B cell (primary cell): ENCODE data around the gene NUCB2. TPM values are rescaled to one million over a fixed set of nuclear protein-coding genes. Genes with fewer than 3 reads are reported as not detected.
"Not testable (repeated sequence)": the region's sequence is repeated elsewhere in the genome, so short reads cannot be mapped to it uniquely, and the experiment has no call there.

Source experiments
- ATAC-seq: fragments of 200-7000 bp; cut with Tn5 transposase; one replicate; pipeline ENCODE4 v1.10.0; 2021; ENCODE audit warnings: low read depth, mild to moderate bottlenecking, moderate number of reproducible peaks, moderate library complexity
- CTCF ChIA-PET: fragments of 350-600 bp; sonication (Branson Sonifier 250); formaldehyde crosslinking; loops from one replicate; lab custom pipeline; 2021; ENCODE audit warnings: antibody characterized with exemption, inconsistent platforms; lab: Charles Lee
- POLR2A ChIA-PET: fragments of 350-600 bp; sonication (Branson Sonifier 250); formaldehyde crosslinking; loops from one replicate; lab custom pipeline; 2021; ENCODE audit warnings: antibody characterized with exemption; lab: Charles Lee
- DNase-seq: peaks from one replicate; pipeline ENCODE4 v3.0.0; 2013
- H2AFZ ChIP-seq: 2 replicates; pipeline ENCODE4 v1.6.1; 2012; ENCODE audit warnings: mild to moderate bottlenecking, low read depth, low read length; ENCODE audit not compliant: insufficient read depth, poor library complexity, severe bottlenecking
- H3K27ac ChIP-seq, 2 donors: 1 replicate in 1 of 2; 2 replicates in 1 of 2; pipeline ENCODE4 v1.5.1; 2012 to 2013; ENCODE audit warnings: low read length in 2 of 2, mild to moderate bottlenecking in 2 of 2, moderate library complexity in 1 of 2
- H3K27me3 ChIP-seq, 4 experiments: fragments of 200-600 bp in 1 of 4; sonication (generic) in 1 of 4; replicated peaks in 1 of 4; 1 replicate in 2 of 4; 2 replicates in 2 of 4; pipeline versions ENCODE4 v1.6.1 to v1.7.0; 2013 to 2016; ENCODE audit warnings: low read length in 3 of 4, mild to moderate bottlenecking in 2 of 4, mixed read lengths in 1 of 4, moderate library complexity in 1 of 4; ENCODE audit not compliant: insufficient read depth in 4 of 4, control insufficient read depth in 3 of 4; ENCODE audit errors: control extremely low read depth in 1 of 4
- H3K36me3 ChIP-seq, 2 experiments: replicated peaks in 1 of 2; 1 replicate in 1 of 2; 2 replicates in 1 of 2; pipeline versions ENCODE4 v1.6.1 to v1.7.1; 2013; ENCODE audit warnings: low read length in 1 of 2; ENCODE audit not compliant: insufficient read depth in 2 of 2, control insufficient read depth in 1 of 2; ENCODE audit errors: control extremely low read depth in 1 of 2, extremely low read depth in 1 of 2
- H3K4me1 ChIP-seq, 2 donors: fragments of 200-600 bp in 1 of 2; sonication (generic) in 1 of 2; 1 replicate in 1 of 2; 2 replicates in 1 of 2; pipeline versions ENCODE4 v1.5.1 to v1.6.1; 2013 to 2017; ENCODE audit warnings: low read length in 2 of 2; ENCODE audit not compliant: control insufficient read depth in 2 of 2, insufficient read depth in 2 of 2
- H3K4me2 ChIP-seq: replicated peaks from 2 replicates; pipeline ENCODE3; 2012; ENCODE audit warnings: mild to moderate bottlenecking, low read depth, low read length; ENCODE audit not compliant: poor library complexity, severe bottlenecking
- H3K4me3 ChIP-seq, 5 experiments: fragments of 200-600 bp in 1 of 5; sonication (generic) in 1 of 5; 1 replicate in 3 of 5; 2 replicates in 2 of 5; pipeline versions ENCODE4 v1.5.1 to v1.7.0; 2011 to 2016; ENCODE audit warnings: low read length in 4 of 5, mild to moderate bottlenecking in 4 of 5, low read depth in 2 of 5, control low read depth in 1 of 5, moderate library complexity in 1 of 5; ENCODE audit not compliant: insufficient read depth in 1 of 5; ENCODE audit errors: control extremely low read depth in 1 of 5, extremely low read depth in 1 of 5
- H3K79me2 ChIP-seq: fragments of 200-600 bp; sonication (generic); one replicate; pipeline ENCODE4 v1.6.0; 2016; ENCODE audit warnings: low read length; ENCODE audit not compliant: control insufficient read depth, insufficient read depth
- H3K9ac ChIP-seq: fragments of 200-600 bp; sonication (generic); 2 replicates; pipeline ENCODE4 v1.6.1; 2017; ENCODE audit warnings: mild to moderate bottlenecking, low read length, moderate library complexity
- H3K9me3 ChIP-seq, 3 donors: one replicate each; pipeline versions ENCODE4 v1.6.1 to v1.7.1; 2013; ENCODE audit warnings: low read length in 2 of 3; ENCODE audit not compliant: control insufficient read depth in 2 of 3, insufficient read depth in 1 of 3; ENCODE audit errors: control extremely low read depth in 1 of 3
- H4K20me1 ChIP-seq: 2 replicates; pipeline ENCODE4 v1.6.0; 2012; ENCODE audit warnings: mild to moderate bottlenecking, low read length; ENCODE audit not compliant: insufficient read depth, control insufficient read depth, poor library complexity, severe bottlenecking
- H3K27ac Mint-ChIP-seq: one replicate; pipeline ENCODE4 v1.8.0; 2021; ENCODE audit warnings: mixed read lengths
- H3K27me3 Mint-ChIP-seq: one replicate; pipeline ENCODE4 v1.8.0; 2021; ENCODE audit warnings: mixed read lengths
- H3K4me1 Mint-ChIP-seq: one replicate; pipeline ENCODE4 v1.8.0; 2021; ENCODE audit warnings: mixed read lengths
- H3K4me3 Mint-ChIP-seq: one replicate; pipeline ENCODE4 v1.8.0; 2021; ENCODE audit warnings: mixed read lengths
- H3K9me3 Mint-ChIP-seq: one replicate; pipeline ENCODE4 v1.8.0; 2022; ENCODE audit warnings: mixed read lengths; ENCODE audit not compliant: insufficient read depth
- EZH2 ChIP-seq: IDR thresholded peaks from 2 replicates; pipeline ENCODE4 v1.6.1; 2012; ENCODE audit warnings: borderline replicate concordance, low read depth, mild to moderate bottlenecking, moderate library complexity, low read length; ENCODE audit not compliant: insufficient read depth, poor library complexity, severe bottlenecking
- WGBS: methylation state at CpG from one replicate; pipeline ENCODE4 v1.1.5; 2013; ENCODE audit warnings: missing lambda C conversion rate; ENCODE audit not compliant: insufficient coverage; 5-methylcytosine and 5-hydroxymethylcytosine counted together
- intact Hi-C: fragments of 100-400 bp; cut with micrococcal nuclease; formaldehyde crosslinking; loops from one replicate; pipeline ENCODE4 v1.10.0; 2022
- polyA minus RNA-seq: library from RNA; depleted of rRNA, polyadenylated mRNA; stranded (reverse); fragments of >200 nt; gene quantifications from 2 replicates; pipeline ENCODE4 v1.2.3, GENCODE V29; 2012
- polyA plus RNA-seq: library from polyadenylated mRNA; depleted of rRNA; stranded (reverse); fragments of >200 nt; gene quantifications from 2 replicates; pipeline ENCODE4 v1.2.3, GENCODE V29; 2012
- total RNA-seq, 2 donors: library from RNA; stranded (reverse); fragments of 120-200 nt in 1 of 2; gene quantifications; 1 replicate in 1 of 2; 2 replicates in 1 of 2; pipeline versions ENCODE4 v1.2.3 to v1.2.4, GENCODE V29; 2013 to 2022
- TF ChIP-seq, protein P1 (sequence below): fragments of 200-600 bp; IDR thresholded peaks from one replicate; pipeline ENCODE4 v1.8.0; 2022; ENCODE audit warnings: antibody characterized with exemption, mild to moderate bottlenecking

The NUCB2 gene
- total RNA-seq: 6.8 and 10.5 TPM in 2 replicates
- 18.9 TPM for total RNA-seq (2013)
- 1.8 and 6.3 TPM in 2 replicates for polyA plus RNA-seq
- 6.3 and 11.7 TPM in 2 replicates for polyA minus RNA-seq

DNA sequence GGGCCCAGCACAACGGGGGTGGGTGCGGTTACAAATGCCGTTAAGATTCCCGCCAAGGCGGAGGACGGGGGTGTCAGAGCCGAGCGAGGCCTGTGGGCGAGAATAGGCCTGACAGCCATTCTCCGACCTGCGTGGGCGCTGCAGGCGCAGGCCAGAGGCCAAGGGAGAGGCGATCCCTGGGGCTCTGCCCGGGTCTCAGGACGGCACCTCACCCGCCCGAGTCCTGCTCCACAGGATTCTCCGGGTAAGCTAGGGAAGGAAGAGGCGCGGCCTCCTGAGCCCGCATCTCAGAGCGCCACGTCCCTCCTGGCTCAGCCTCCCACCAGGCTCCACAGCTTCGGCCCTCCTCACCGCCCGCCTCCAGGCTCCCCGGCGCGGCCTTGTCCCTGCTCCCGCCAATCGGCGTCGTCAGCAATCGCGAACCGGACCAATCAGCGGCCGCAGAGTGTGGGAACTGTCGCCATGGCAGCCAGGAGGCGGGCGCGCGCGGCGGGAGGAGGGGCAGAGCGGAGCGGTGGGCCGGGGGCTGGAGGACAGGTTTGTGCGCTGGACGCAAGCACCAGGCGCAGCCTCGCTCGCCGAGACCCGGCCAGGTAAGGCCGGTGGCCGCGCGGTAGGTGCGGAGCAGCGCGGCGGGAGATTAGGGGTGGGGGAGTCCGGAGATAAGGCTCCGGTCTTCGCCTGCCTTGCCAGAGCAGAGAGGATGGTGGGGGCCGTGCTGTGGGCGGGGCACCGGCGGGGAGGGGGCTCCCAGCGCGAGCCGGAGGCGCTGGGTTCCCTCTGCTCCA is at the start of gene NUCB2:
Gene NUCB2 (plus strand): TSS at position 504 of the 788 bp plus-strand sequence. CDS start 18,585 bp downstream, outside the sequence.
- peak within 1 kb of the TSS; percentile 95 for H3K4me3 Mint-ChIP-seq
- ChIA-PET CTCF (interaction anchor here (0.5 to 1.7 kb wide), 4 partner anchors 47 to 79 kb away, joined by 4 to 7 read pairs (median 5); no protein-coding TSS in a partner anchor), POLR2A (no interaction called here)
- Histone ChIP-seq H4K20me1 (no peaks in the 10 kb centered on the region), H3K36me3 (no peaks in the 10 kb centered on the region), H3K9ac (peak within 1 kb of the TSS; percentile 85), H3K27me3 (no peaks in the 10 kb centered on the region), H3K4me2 (peak within 1 kb of the TSS; percentile 91), H3K4me3 (peak within 1 kb of the TSS; percentile 50 to 89 (median 78)), H3K79me2 (no peaks in the 10 kb centered on the region), H2AFZ (peak within 1 kb of the TSS; percentile 99), H3K4me1 (peaks cover 8 to 14% of the 10 kb centered on the region in 2 donors), H3K27ac (peak within 1 kb of the TSS; percentile 56 to 64), H3K9me3 (no peaks in the 10 kb centered on the region)
- peak within 1 kb of the TSS; percentile 89 for H3K27ac Mint-ChIP-seq
- DNase-seq: peak; percentile 95
- no peak for TF ChIP-seq EZH2
- TF ChIP-seq, protein P1, sequence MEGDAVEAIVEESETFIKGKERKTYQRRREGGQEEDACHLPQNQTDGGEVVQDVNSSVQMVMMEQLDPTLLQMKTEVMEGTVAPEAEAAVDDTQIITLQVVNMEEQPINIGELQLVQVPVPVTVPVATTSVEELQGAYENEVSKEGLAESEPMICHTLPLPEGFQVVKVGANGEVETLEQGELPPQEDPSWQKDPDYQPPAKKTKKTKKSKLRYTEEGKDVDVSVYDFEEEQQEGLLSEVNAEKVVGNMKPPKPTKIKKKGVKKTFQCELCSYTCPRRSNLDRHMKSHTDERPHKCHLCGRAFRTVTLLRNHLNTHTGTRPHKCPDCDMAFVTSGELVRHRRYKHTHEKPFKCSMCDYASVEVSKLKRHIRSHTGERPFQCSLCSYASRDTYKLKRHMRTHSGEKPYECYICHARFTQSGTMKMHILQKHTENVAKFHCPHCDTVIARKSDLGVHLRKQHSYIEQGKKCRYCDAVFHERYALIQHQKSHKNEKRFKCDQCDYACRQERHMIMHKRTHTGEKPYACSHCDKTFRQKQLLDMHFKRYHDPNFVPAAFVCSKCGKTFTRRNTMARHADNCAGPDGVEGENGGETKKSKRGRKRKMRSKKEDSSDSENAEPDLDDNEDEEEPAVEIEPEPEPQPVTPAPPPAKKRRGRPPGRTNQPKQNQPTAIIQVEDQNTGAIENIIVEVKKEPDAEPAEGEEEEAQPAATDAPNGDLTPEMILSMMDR: no peak
- no peaks in the 10 kb centered on the region for H3K27me3 Mint-ChIP-seq
- H3K4me1 Mint-ChIP-seq: peaks cover 20% of the 10 kb centered on the region
- intact Hi-C loops: loop anchor here (1.0 to 2.0 kb wide), 6 partner anchors 46 to 538 kb away; partner anchors contain the start of genes C11orf58, PIK3C2A and RPS13
- WGBS: under 1% methylated on average over 68 of the region's 75 CpGs
- peak; percentile 97 for ATAC-seq
- no peaks in the 10 kb centered on the region for H3K9me3 Mint-ChIP-seq

DNA sequence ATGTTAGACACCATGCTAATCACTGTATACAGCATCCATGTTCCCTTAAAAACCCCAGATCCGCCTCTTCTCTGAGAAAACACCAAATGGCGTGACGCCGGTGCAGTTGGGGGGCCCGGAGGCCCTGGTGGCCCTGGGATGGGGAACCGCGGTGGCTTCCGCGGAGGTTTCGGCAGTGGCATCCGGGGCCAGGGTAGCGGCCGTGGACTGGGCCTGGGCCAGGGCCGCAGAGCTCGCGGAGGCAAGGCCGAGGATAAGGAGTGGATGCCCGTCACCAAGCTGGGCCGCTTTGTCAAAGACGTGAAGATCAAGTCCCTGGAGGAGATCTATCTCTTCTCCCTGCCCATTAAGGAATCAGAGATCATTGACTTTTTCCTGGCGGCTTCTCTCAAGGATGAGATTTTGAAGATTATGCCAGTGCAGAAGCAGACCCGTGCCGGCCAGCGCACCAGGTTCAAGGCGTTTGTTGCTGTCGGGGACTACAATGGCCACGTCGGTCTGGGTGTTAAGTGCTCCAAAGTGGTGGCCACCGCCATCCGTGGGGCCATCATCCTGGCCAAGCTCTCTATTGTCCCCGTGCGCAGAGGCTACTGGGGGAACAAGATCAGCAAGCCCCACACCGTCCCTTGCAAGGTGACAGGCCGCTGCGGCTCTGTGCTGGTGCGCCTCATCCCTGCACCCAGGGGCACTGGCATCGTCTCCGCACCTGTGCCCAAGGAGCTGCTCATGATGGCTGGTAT is 48.2 kb upstream of the NUCB2 start:
- H3K9me3 Mint-ChIP-seq, H3K27me3 Mint-ChIP-seq, H3K27me3 ChIP-seq, DNase-seq, H2AFZ ChIP-seq, POLR2A ChIA-PET, H3K27ac ChIP-seq, H3K79me2 ChIP-seq, intact Hi-C loops, H4K20me1 ChIP-seq, H3K9ac ChIP-seq, ATAC-seq, H3K9me3 ChIP-seq, H3K4me2 ChIP-seq, H3K4me3 Mint-ChIP-seq, H3K36me3 ChIP-seq, H3K27ac Mint-ChIP-seq, H3K4me3 ChIP-seq: not testable (repeated sequence)
- WGBS: 98% methylated on average over 32 of the region's 38 CpGs
- peaks cover 4 to 17% of the 10 kb centered on the region in 2 donors for H3K4me1 ChIP-seq
- CTCF ChIA-PET: interaction anchor here (0.5 to 2.5 kb wide), 5 partner anchors 19 to 300 kb away, joined by 4 to 11 read pairs (median 5); partner anchors contain the start of gene NUCB2
- H3K4me1 Mint-ChIP-seq: peaks cover 11% of the 10 kb centered on the region
